Measurements from ENCODE around the gene FNDC3B.

Gene FNDC3B

DNA sequence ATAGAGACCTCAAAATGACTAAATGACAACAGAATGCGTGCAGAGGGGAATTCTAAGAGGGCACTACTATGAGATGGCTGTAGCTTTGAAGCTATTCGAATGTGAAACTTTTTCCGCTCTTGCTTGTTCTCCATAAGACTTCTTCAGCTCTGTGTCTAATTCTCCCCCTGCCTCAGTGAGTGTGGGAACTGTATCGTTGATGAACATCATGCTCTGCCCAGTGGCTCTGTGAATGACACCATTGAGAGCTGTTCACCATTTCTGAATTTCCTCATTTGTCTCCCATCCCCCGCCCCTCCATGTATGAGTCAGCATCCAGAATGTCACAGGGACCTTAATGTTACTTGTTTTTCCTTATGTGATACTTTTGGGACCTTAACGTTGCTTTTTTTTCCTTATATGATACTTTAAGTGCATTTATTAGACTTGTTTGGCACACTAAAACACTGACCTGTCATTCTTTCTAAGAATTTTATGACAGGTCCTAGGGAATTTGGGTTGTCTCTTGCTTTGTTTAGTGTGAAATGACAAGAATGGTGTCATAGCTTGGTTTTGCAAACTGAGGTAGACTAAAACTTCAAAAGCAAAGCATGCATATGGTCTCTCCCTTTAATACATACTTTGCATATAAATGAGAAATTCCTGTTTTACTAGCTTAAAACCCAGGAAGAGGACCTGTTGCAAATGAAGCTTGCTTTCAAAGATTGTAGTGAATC, 99.6 kb downstream of the FNDC3B start:
- Histone ChIP-seq H3K36me3 (ENCODE audit: insufficient read depth, low read length) (no peaks in the 10 kb centered on the region), H4K20me1 (ENCODE audit: insufficient read depth, low read length) (no peaks in the 10 kb centered on the region), H3K4me3 (ENCODE audit: low read depth, low read length, poor library complexity, severe bottlenecking) (no peak overlapping the region), H3K4me2 (ENCODE audit: low read length) (no peak overlapping the region), H3K79me2 (ENCODE audit: insufficient read depth, low read length) (no peaks in the 10 kb centered on the region), H3K9me3 (ENCODE audit: low read length) (no peaks in the 10 kb centered on the region), H3K9ac (ENCODE audit: low read length) (no peak overlapping the region), H3F3A (ENCODE audit: insufficient read depth, low read length) (no peaks in the 10 kb centered on the region), H3K27ac (ENCODE audit: low read depth, low read length, poor library complexity, severe bottlenecking) (no peak overlapping the region), H3K4me1 (ENCODE audit: insufficient read depth, low read length, severe bottlenecking) (no peaks in the 10 kb centered on the region), H2AFZ (ENCODE audit: low read length) (no peak overlapping the region), H3K9me2 (ENCODE audit: low read depth, low read length) (no peaks in the 10 kb centered on the region), H3K27me3 (ENCODE audit: insufficient read depth, low read length) (no peaks in the 10 kb centered on the region)
- no peak for TF ChIP-seq EZH2 (IDR thresholded peaks at IDR 0.05; ENCODE audit: borderline replicate concordance, low read length)
- TF ChIP-seq, protein P1, sequence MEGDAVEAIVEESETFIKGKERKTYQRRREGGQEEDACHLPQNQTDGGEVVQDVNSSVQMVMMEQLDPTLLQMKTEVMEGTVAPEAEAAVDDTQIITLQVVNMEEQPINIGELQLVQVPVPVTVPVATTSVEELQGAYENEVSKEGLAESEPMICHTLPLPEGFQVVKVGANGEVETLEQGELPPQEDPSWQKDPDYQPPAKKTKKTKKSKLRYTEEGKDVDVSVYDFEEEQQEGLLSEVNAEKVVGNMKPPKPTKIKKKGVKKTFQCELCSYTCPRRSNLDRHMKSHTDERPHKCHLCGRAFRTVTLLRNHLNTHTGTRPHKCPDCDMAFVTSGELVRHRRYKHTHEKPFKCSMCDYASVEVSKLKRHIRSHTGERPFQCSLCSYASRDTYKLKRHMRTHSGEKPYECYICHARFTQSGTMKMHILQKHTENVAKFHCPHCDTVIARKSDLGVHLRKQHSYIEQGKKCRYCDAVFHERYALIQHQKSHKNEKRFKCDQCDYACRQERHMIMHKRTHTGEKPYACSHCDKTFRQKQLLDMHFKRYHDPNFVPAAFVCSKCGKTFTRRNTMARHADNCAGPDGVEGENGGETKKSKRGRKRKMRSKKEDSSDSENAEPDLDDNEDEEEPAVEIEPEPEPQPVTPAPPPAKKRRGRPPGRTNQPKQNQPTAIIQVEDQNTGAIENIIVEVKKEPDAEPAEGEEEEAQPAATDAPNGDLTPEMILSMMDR (IDR thresholded peaks at IDR 0.05; ENCODE audit: low read length) = no peak

DNA sequence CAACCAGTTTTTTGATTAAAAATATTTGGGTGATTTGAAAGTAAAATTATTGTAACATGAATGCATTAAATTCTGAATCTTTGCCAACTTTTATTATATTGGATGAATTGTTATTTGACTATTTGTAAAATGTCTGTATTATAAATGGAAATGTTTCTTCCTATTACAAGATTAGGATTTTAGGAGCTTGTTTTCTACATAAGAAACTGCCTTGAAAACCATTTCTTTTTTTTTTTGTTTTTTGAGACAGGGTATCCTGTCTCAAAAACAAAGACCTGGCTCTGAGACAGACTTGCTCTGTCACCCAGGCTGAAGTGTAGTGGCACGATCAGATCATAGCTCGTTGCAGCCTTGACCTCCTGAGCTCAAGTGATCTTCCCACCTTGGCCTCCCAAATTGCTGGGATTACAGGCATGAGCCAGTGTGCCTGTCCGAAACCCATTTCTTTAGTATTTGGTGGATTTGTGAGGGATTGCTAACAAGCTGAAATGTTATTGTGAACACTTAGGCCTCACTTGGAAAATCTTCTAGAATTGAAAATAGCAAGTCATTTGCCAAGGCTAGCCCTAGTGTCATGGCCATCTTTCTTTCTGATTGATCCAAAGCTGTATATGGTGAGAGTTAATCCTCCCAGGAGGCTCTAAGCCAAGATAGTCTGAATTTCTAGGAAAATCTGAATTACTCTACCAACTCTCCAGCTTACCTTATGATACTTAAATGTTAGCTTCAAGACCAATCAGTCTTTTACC, 100.3 kb downstream of the FNDC3B start:
- Histone ChIP-seq H3K27ac (ENCODE audit: low read depth, low read length, poor library complexity, severe bottlenecking) (no peak overlapping the region), H3K4me2 (ENCODE audit: low read length) (no peak overlapping the region), H3K36me3 (ENCODE audit: insufficient read depth, low read length) (no peaks in the 10 kb centered on the region), H3K9me3 (ENCODE audit: low read length) (no peaks in the 10 kb centered on the region), H3K79me2 (ENCODE audit: insufficient read depth, low read length) (no peaks in the 10 kb centered on the region), H3K9ac (ENCODE audit: low read length) (no peak overlapping the region), H3K9me2 (ENCODE audit: low read depth, low read length) (no peaks in the 10 kb centered on the region), H3F3A (ENCODE audit: insufficient read depth, low read length) (no peaks in the 10 kb centered on the region), H3K4me3 (ENCODE audit: low read depth, low read length, poor library complexity, severe bottlenecking) (no peak overlapping the region), H4K20me1 (ENCODE audit: insufficient read depth, low read length) (no peaks in the 10 kb centered on the region), H2AFZ (ENCODE audit: low read length) (no peak overlapping the region), H3K27me3 (ENCODE audit: insufficient read depth, low read length) (no peaks in the 10 kb centered on the region), H3K4me1 (ENCODE audit: insufficient read depth, low read length, severe bottlenecking) (no peaks in the 10 kb centered on the region)
- no peak for TF ChIP-seq EZH2 (IDR thresholded peaks at IDR 0.05; ENCODE audit: borderline replicate concordance, low read length)
- TF ChIP-seq, protein P1 (IDR thresholded peaks at IDR 0.05; ENCODE audit: low read length) = no peak

DNA sequence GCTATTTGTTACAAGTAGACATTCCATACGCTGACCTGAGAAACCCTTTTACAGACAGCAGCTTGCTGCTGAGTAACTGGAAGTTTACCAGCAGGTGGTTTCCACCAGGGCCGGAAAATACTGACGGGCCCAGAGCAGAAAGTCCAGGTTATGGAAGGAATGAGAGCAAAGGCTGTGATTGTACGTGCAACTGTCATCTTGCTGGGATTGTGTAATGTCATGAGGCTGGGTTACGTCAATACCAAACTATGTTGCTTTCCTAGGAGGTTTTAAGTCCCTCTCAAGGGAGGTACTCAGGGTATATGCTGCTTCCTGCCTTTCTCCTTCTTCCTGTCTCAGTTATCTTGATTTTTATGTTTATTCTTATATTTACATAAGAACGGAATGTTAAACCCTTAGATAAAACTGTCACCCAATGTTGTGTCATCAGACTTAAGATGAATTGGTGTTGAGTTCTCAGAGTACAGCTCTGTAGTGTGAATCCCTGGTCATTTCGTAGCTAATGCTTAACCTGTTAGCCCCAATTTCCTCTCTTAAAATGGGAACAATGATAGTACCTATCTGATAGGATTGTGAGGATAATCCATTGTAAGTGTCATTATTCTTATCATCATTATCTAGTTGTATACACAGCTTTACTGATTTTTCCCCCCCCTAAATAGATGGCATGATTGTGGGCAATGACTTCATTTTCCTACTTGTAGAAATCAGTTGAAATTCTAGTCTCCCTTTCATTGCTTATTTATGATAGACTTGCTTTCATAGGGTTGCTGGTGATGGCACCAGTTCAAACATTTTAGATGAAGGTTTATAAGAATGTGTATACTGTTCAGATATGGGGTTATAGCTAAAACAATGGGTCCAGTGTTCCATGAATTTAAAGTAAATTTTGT, 101.4 kb downstream of the FNDC3B start:
- Histone ChIP-seq H3K4me1 (ENCODE audit: insufficient read depth, low read length, severe bottlenecking) (no peaks in the 10 kb centered on the region), H3K4me3 (ENCODE audit: low read depth, low read length, poor library complexity, severe bottlenecking) (no peak overlapping the region), H3K27ac (ENCODE audit: low read depth, low read length, poor library complexity, severe bottlenecking) (no peak overlapping the region), H3K36me3 (ENCODE audit: insufficient read depth, low read length) (no peaks in the 10 kb centered on the region), H3K79me2 (ENCODE audit: insufficient read depth, low read length) (no peaks in the 10 kb centered on the region), H3K9me2 (ENCODE audit: low read depth, low read length) (no peaks in the 10 kb centered on the region), H3F3A (ENCODE audit: insufficient read depth, low read length) (no peaks in the 10 kb centered on the region), H3K9me3 (ENCODE audit: low read length) (no peaks in the 10 kb centered on the region), H3K9ac (ENCODE audit: low read length) (no peak overlapping the region), H2AFZ (ENCODE audit: low read length) (no peak overlapping the region), H3K4me2 (ENCODE audit: low read length) (no peak overlapping the region), H4K20me1 (ENCODE audit: insufficient read depth, low read length) (no peaks in the 10 kb centered on the region), H3K27me3 (ENCODE audit: insufficient read depth, low read length) (no peaks in the 10 kb centered on the region)
- no peak for TF ChIP-seq EZH2 (IDR thresholded peaks at IDR 0.05; ENCODE audit: borderline replicate concordance, low read length)
- TF ChIP-seq, protein P1 (IDR thresholded peaks at IDR 0.05; ENCODE audit: low read length) = no peak

Measured in OCI-LY1 (cell line).